Neural cell (in vitro differentiated cells): ENCODE results near the gene MDH2. TPM values are rescaled to one million over a fixed set of nuclear protein-coding genes. Genes with fewer than 3 reads are reported as not detected.

Source experiments
- H2AFZ ChIP-seq: fragments of 200-600, 300-800 bp; sonication (generic), shearing (Covaris generic); 2 replicates; pipeline ENCODE4 v1.6.0; 2014; ENCODE audit warnings: low read depth, mild to moderate bottlenecking, antibody characterized with exemption, low read length, moderate library complexity
- H3F3A ChIP-seq: fragments of 200-600 bp; shearing (Covaris generic); 2 replicates; pipeline ENCODE4 v1.6.1; 2016; ENCODE audit warnings: mild to moderate bottlenecking, moderate library complexity, mixed read lengths, antibody characterized with exemption, low read length; ENCODE audit not compliant: insufficient read depth, poor library complexity, severe bottlenecking
- H3K27ac ChIP-seq: fragments of 200-600, 300-800 bp; sonication (generic), shearing (Covaris generic); 2 replicates; pipeline ENCODE4 v1.5.1; 2014; ENCODE audit warnings: mild to moderate bottlenecking, low read length, moderate library complexity
- H3K27me3 ChIP-seq: fragments of 300-800, 200-600 bp; sonication (generic), shearing (Covaris generic); 2 replicates; pipeline ENCODE4 v1.6.0; 2014; ENCODE audit warnings: mild to moderate bottlenecking, low read depth, low read length, moderate library complexity; ENCODE audit not compliant: insufficient read depth
- H3K36me3 ChIP-seq: fragments of 300-800, 200-600 bp; sonication (generic), shearing (Covaris generic); 2 replicates; pipeline ENCODE4 v1.5.1; 2014; ENCODE audit warnings: mild to moderate bottlenecking, antibody characterized with exemption, low read length, moderate library complexity; ENCODE audit not compliant: insufficient read depth
- H3K4me2 ChIP-seq: fragments of 300-800, 200-600 bp; sonication (generic), shearing (Covaris generic); 2 replicates; pipeline ENCODE4 v1.6.0; 2014; ENCODE audit warnings: mild to moderate bottlenecking, low read length
- H3K4me3 ChIP-seq: fragments of 300-800, 200-600 bp; sonication (generic), shearing (Covaris generic); 2 replicates; pipeline ENCODE4 v1.5.1; 2014; ENCODE audit warnings: mild to moderate bottlenecking, low read length, moderate library complexity
- H3K79me2 ChIP-seq: fragments of 200-600 bp; shearing (Covaris generic); replicated peaks from 2 replicates; pipeline ENCODE4 v1.6.0; 2014; ENCODE audit warnings: mild to moderate bottlenecking, low read length, moderate library complexity; ENCODE audit not compliant: insufficient read depth
- H3K9ac ChIP-seq: fragments of 300-800, 200-600 bp; sonication (generic), shearing (Covaris generic); 2 replicates; pipeline ENCODE4 v1.6.1; 2016; ENCODE audit warnings: mild to moderate bottlenecking, low read length, mixed read lengths
- H3K9me2 ChIP-seq: fragments of 200-600 bp; shearing (Covaris generic); 2 replicates; pipeline ENCODE4 v1.6.1; 2016; ENCODE audit warnings: mild to moderate bottlenecking, low read length, mixed read lengths; ENCODE audit not compliant: insufficient read depth
- H3K9me3 ChIP-seq: fragments of 200-600, 300-800 bp; sonication (generic), shearing (Covaris generic); 2 replicates; pipeline ENCODE4 v1.6.1; 2016; ENCODE audit warnings: mild to moderate bottlenecking, mixed run types, low read length, moderate library complexity, mixed read lengths
- H4K20me1 ChIP-seq: fragments of 200-600 bp; shearing (Covaris generic); 2 replicates; pipeline ENCODE4 v1.6.1; 2016; ENCODE audit warnings: mild to moderate bottlenecking, mixed run types; ENCODE audit not compliant: insufficient read depth
- EP300 ChIP-seq: fragments of 450-650 bp; conservative IDR thresholded peaks from 2 replicates; pipeline ENCODE4 v1.6.1; 2014; ENCODE audit warnings: antibody characterized with exemption, mild to moderate bottlenecking, moderate library complexity; ENCODE audit not compliant: poor library complexity, severe bottlenecking
- EZH2 ChIP-seq: fragments of 200-600, 300-800 bp; shearing (Covaris generic), sonication (generic); IDR thresholded peaks from 2 replicates; pipeline ENCODE4 v1.6.1; 2014; ENCODE audit warnings: antibody characterized with exemption, low read length, borderline replicate concordance, mild to moderate bottlenecking; ENCODE audit not compliant: insufficient read depth, poor library complexity, severe bottlenecking
- MXI1 ChIP-seq: fragments of 450-650 bp; conservative IDR thresholded peaks from 2 replicates; pipeline ENCODE4 v1.6.1; 2014; ENCODE audit warnings: antibody characterized with exemption, mild to moderate bottlenecking; ENCODE audit not compliant: poor library complexity, severe bottlenecking
- POLR2AphosphoS5 ChIP-seq: IDR thresholded peaks from 2 replicates; pipeline ENCODE4 v1.6.1; 2012
- RAD21 ChIP-seq: fragments of 450-650 bp; conservative IDR thresholded peaks from 2 replicates; pipeline ENCODE4 v1.6.1; 2014; ENCODE audit warnings: antibody characterized with exemption, mild to moderate bottlenecking, moderate library complexity
- SMC3 ChIP-seq: fragments of 450-650 bp; conservative IDR thresholded peaks from 2 replicates; pipeline ENCODE4 v1.6.1; 2014; ENCODE audit warnings: antibody characterized with exemption, mild to moderate bottlenecking, moderate library complexity; ENCODE audit not compliant: poor library complexity
- TAF1 ChIP-seq: IDR thresholded peaks from 2 replicates; pipeline ENCODE4 v1.6.1; 2012; ENCODE audit warnings: low read depth
- polyA plus RNA-seq: library from polyadenylated mRNA; depleted of rRNA; stranded (reverse); fragments of >200 nt; gene quantifications from 2 replicates; pipeline ENCODE4 v1.2.3, GENCODE V29; 2014
- TF ChIP-seq, protein P1 (sequence below): IDR thresholded peaks from 2 replicates; pipeline ENCODE4 v1.6.1; 2012; ENCODE audit warnings: borderline replicate concordance
- TF ChIP-seq, protein P2 (sequence below): fragments of 450-650 bp; IDR thresholded peaks from 2 replicates; pipeline ENCODE4 v1.5.1; 2014; ENCODE audit warnings: antibody characterized with exemption, mild to moderate bottlenecking, moderate library complexity; ENCODE audit not compliant: poor library complexity, severe bottlenecking

The MDH2 gene
- polyA plus RNA-seq, 1 donor from 2014 or later, result 60.5 TPM

DNA sequence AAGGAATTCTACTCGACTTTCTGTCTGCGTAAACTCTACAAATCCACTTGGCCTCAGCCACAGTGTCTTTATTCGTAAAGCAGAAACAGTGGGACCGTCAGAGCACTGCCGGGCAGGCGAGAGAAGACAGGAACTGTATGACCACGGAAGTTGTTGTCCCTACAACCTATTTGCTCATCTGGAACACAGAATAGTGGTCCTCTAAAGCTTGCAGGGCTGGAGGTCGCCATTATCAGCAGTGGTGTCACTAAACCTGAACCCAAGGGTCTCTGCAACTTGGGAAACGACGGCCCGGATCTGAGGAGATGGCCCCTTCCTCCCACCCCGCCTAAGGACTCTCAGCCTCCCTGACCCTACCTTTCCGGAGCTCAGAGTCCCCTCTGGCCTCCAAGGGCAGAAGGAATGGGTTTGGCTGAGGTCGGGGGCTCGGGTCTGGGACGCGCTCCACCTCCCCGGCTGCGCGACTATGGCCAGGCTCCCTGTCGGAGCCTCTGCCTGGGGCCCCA lies 548 bp upstream of the MDH2 start:
- H3F3A ChIP-seq, result no peaks in the 10 kb centered on the region
- H3K4me2 ChIP-seq, result peak overlapping the region; percentile 73
- peak overlapping the region; percentile 98 for H3K4me3 ChIP-seq
- TF ChIP-seq, protein P1, sequence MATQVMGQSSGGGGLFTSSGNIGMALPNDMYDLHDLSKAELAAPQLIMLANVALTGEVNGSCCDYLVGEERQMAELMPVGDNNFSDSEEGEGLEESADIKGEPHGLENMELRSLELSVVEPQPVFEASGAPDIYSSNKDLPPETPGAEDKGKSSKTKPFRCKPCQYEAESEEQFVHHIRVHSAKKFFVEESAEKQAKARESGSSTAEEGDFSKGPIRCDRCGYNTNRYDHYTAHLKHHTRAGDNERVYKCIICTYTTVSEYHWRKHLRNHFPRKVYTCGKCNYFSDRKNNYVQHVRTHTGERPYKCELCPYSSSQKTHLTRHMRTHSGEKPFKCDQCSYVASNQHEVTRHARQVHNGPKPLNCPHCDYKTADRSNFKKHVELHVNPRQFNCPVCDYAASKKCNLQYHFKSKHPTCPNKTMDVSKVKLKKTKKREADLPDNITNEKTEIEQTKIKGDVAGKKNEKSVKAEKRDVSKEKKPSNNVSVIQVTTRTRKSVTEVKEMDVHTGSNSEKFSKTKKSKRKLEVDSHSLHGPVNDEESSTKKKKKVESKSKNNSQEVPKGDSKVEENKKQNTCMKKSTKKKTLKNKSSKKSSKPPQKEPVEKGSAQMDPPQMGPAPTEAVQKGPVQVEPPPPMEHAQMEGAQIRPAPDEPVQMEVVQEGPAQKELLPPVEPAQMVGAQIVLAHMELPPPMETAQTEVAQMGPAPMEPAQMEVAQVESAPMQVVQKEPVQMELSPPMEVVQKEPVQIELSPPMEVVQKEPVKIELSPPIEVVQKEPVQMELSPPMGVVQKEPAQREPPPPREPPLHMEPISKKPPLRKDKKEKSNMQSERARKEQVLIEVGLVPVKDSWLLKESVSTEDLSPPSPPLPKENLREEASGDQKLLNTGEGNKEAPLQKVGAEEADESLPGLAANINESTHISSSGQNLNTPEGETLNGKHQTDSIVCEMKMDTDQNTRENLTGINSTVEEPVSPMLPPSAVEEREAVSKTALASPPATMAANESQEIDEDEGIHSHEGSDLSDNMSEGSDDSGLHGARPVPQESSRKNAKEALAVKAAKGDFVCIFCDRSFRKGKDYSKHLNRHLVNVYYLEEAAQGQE, result no peak
- TF ChIP-seq EZH2, result no peak
- TF ChIP-seq SMC3, result no peak
- no peak for TF ChIP-seq RAD21
- TF ChIP-seq, protein P2, sequence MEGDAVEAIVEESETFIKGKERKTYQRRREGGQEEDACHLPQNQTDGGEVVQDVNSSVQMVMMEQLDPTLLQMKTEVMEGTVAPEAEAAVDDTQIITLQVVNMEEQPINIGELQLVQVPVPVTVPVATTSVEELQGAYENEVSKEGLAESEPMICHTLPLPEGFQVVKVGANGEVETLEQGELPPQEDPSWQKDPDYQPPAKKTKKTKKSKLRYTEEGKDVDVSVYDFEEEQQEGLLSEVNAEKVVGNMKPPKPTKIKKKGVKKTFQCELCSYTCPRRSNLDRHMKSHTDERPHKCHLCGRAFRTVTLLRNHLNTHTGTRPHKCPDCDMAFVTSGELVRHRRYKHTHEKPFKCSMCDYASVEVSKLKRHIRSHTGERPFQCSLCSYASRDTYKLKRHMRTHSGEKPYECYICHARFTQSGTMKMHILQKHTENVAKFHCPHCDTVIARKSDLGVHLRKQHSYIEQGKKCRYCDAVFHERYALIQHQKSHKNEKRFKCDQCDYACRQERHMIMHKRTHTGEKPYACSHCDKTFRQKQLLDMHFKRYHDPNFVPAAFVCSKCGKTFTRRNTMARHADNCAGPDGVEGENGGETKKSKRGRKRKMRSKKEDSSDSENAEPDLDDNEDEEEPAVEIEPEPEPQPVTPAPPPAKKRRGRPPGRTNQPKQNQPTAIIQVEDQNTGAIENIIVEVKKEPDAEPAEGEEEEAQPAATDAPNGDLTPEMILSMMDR, result no peak
- no peak for TF ChIP-seq EP300
- TF ChIP-seq POLR2AphosphoS5, result no peak
- TF ChIP-seq TAF1, result no peak
- TF ChIP-seq MXI1, result no peak
- no peaks in the 10 kb centered on the region for H3K9me3 ChIP-seq
- H3K27ac ChIP-seq, result peak overlapping the region; percentile 83
- H3K36me3 ChIP-seq, result no peaks in the 10 kb centered on the region
- peak overlapping the region; percentile 97 for H3K9ac ChIP-seq
- H3K9me2 ChIP-seq, result no peaks in the 10 kb centered on the region
- peaks cover 42% of the 10 kb centered on the region for H3K79me2 ChIP-seq
- no peaks in the 10 kb centered on the region for H3K27me3 ChIP-seq
- H4K20me1 ChIP-seq, result no peaks in the 10 kb centered on the region
- H2AFZ ChIP-seq, result peak overlapping the region; percentile 89

DNA sequence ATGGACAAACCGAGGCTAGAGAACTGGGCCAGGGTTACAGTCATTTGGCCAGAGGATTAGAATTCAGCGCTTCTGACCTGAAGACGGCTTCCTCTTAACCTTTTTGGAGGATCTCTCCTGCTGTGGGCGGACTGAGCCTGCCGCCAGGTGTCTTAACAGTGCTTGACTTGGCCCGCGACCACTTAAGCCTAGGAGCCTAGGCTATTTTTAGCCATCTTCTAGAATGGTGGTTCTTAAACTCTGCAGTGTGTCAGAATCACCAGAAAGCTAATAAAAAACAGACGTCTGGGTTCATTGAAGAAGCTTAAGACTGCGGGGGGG lies 722 bp downstream of the MDH2 start:
- Histone ChIP-seq H3K36me3 (no peaks in the 10 kb centered on the region), H3K9me3 (no peaks in the 10 kb centered on the region), H3K9me2 (no peaks in the 10 kb centered on the region), H3F3A (no peaks in the 10 kb centered on the region), H3K27ac (peak overlapping the region; percentile 83), H3K79me2 (peaks cover 42% of the 10 kb centered on the region), H4K20me1 (no peaks in the 10 kb centered on the region), H3K4me3 (peak overlapping the region; percentile 98), H3K4me2 (peak overlapping the region; percentile 68), H3K27me3 (no peaks in the 10 kb centered on the region), H2AFZ (peak overlapping the region; percentile 89), H3K9ac (peak overlapping the region; percentile 97)
- TF ChIP-seq, protein P1, result no peak
- TF ChIP-seq EZH2 (no peak), TAF1 (no peak), SMC3 (peak; percentile 8), RAD21 (peak; percentile 31)
- TF ChIP-seq, protein P2, result peak; percentile 34
